Thoracic aorta (tissue), 2 donors: ENCODE results near the gene SART3. TPM values are rescaled to one million over a fixed set of nuclear protein-coding genes. Genes with fewer than 3 reads are reported as not detected.

Experiments
- ATAC-seq: fragments of 150-250 bp; one replicate; pipeline ENCODE4 v1.8.0; 2017; ENCODE audit warnings: low read depth; ENCODE audit not compliant: insufficient number of reproducible peaks, low FRiP score
- DNase-seq: peaks from one replicate; pipeline ENCODE4 v3.0.0-alpha.2; 2020; ENCODE audit warnings: low spot score
- H3K27ac ChIP-seq, 2 donors: fragments of 200-600 bp; sonication (generic); 1 replicate in 1 of 2; 2 replicates in 1 of 2; pipeline ENCODE4 v1.5.1; 2016; ENCODE audit warnings: mild to moderate bottlenecking in 2 of 2, moderate library complexity in 2 of 2
- H3K27me3 ChIP-seq: fragments of 200-600 bp; sonication (generic); replicated peaks from 2 replicates; pipeline ENCODE4 v1.6.0; 2016; ENCODE audit warnings: mild to moderate bottlenecking; ENCODE audit not compliant: insufficient read depth
- H3K36me3 ChIP-seq: fragments of 200-600 bp; sonication (generic); one replicate; pipeline ENCODE4 v1.5.1; 2016
- H3K4me1 ChIP-seq, 2 donors: fragments of 200-600 bp; sonication (generic); 1 replicate in 1 of 2; 2 replicates in 1 of 2; pipeline versions ENCODE4 v1.5.1 to v1.6.0; 2016; ENCODE audit warnings: low read depth in 2 of 2, mild to moderate bottlenecking in 1 of 2; ENCODE audit not compliant: control insufficient read depth in 1 of 2
- H3K4me3 ChIP-seq: fragments of 200-600 bp; sonication (generic); 2 replicates; pipeline ENCODE4 v1.5.1; 2016; ENCODE audit warnings: mild to moderate bottlenecking
- H3K9me3 ChIP-seq: fragments of 200-600 bp; sonication (generic); 2 replicates; pipeline ENCODE4 v1.5.1; 2016
- CTCF ChIP-seq: fragments of 200-600 bp; sonication (generic); IDR thresholded peaks from one replicate; pipeline ENCODE4 v1.5.1; 2019; ENCODE audit warnings: antibody characterized with exemption
- total RNA-seq, 2 donors: library from RNA; depleted of rRNA; stranded (reverse); fragments of >200 nt; gene quantifications; one replicate each; pipeline versions ENCODE4 v1.1.0 to v1.2.3, GENCODE V29; 2016

SART3 gene
- 10 to 100 TPM; 52.1 to 94.0 TPM for total RNA-seq

DNA sequence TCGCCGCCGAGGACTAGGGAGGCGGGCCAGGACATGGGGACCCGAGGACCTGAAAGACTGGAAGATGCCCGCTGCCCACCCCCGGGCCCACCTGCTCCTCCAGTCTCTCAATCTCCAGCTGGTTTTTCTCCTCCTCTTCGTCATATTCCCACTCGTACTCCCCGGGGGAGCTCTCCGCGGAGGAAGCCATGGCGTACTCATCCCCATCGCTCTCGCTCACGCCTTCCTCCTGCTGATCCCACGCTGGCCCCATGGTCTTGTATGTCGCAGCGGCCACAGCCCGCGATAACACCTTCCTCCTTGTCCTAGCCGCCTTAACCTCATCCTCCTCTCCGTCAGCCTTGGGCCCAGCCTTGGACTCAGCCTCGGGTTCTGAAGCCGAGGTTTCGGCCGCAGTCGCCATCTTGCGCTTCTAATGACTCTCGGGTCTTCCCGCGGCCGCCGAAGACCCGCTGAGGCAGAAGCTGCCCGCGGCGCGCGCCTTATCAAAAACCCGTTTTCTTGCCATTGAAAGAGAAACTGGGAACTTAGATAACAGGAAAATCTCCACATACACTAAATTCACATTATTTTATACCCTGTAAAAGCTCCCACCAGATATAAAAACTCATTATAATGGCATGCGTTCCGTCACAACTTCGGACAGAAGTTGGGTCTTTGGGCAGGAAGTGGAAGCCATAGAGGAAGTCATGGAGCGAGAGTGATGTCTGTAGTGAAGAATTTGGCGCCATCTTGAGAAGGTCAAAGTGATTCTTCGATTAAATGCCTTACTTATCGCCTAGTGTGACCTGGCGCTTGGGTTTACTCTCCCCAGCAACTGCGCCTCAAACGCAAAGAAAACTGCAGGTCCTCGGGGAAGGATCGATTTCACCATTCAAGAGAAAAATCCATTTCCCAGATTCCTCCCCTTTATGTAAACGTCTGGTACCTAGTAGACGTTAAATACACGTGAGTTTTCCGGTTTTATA is at the start of gene SART3:
TSS of gene SART3 (minus strand) at position 422 of the 968 bp plus-strand sequence. CDS start at position 403, 19 bp downstream.
- Histone ChIP-seq H3K27ac (peak within 1 kb of the TSS; percentile 87 to 89), H3K4me1 (peaks cover 26 to 47% of the 10 kb centered on the region in 2 donors), H3K36me3 (peaks cover 10% of the 10 kb centered on the region), H3K27me3 (no peaks in the 10 kb centered on the region), H3K9me3 (no peaks in the 10 kb centered on the region), H3K4me3 (peak within 1 kb of the TSS; percentile 93)
- ATAC-seq (peak; percentile 47), DNase-seq (no peak)
- TF ChIP-seq CTCF = no peak

DNA sequence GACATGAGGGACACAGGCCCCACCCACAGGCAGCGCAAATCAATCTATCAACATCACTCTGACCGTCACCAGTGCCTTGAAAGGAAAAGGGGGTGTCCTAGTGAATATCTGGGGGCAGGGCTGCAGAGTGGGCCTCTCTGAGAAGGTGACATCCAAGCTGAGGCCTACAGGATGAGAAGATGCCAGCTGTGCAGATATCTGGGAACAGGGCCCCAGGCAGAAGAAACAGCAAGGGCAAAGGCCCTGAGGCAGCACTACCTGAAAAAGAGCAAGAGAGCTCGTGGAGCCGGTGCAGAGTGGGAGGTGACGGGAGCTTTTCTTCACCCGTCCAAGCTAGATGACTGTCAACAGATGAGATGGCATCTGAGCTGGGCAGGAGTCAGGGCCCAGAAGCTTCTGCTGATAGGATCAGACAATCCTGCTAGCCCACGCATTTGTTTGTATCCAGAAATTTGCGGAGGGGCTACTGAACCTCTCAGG is 49.4 kb upstream of the SART3 start:
- DNase-seq = no peak
- Histone ChIP-seq H3K4me3 (no peak overlapping the region), H3K9me3 (no peaks in the 10 kb centered on the region), H3K4me1 (peaks cover 0 to 11% of the 10 kb centered on the region in 2 donors), H3K36me3 (no peaks in the 10 kb centered on the region), H3K27ac (no peak overlapping the region), H3K27me3 (no peaks in the 10 kb centered on the region)
- ATAC-seq = no peak
- TF ChIP-seq CTCF = no peak

DNA sequence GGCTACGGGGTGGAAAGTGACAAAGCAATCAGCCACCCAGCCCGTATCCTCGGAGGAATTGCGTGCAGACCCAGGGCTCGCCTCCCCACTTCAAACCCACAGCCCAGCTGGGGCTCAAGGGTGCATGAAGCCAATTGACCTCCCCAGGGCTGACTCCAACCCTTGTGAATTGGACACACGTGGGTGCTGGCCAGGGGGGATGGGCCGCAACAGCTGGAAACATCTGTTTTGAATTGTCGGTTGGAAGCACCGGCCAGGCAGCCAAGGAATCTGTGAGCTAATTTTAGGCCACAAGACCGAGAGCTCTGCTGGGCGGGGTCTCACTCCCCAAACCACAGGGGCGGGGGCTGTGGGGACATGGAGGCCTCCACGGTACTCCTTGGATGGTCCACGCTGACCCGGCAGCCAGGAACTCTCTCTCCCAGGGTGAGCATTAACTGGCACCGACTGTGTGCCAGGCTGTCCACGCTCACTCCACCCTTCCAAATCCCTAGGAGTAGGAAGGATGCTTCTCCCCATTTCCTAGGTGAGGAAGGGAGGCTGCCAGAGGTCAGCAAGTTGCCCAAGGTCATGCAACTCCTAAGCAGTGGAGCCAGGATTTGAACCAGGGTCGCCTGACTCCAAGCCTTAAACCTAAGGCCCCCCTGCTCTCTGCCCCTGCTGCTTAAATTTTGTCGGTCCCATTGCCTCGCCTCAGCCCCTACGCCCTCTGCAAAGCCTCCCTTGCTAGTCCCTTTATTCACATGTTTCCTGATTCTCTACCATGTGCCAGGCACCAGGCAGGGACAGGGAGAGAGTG is 48.8 kb upstream of the SART3 start:
- peaks cover 0 to 11% of the 10 kb centered on the region in 2 donors for H3K4me1 ChIP-seq
- ATAC-seq = peak; percentile 37
- no peaks in the 10 kb centered on the region for H3K9me3 ChIP-seq
- H3K4me3 ChIP-seq = no peak overlapping the region
- DNase-seq = no peak
- H3K27ac ChIP-seq = no peak overlapping the region
- H3K27me3 ChIP-seq = no peaks in the 10 kb centered on the region
- no peaks in the 10 kb centered on the region for H3K36me3 ChIP-seq
- no peak for TF ChIP-seq CTCF

GRCh38 chr12:108608616-108609015 is 47.6 kb upstream of the SART3 start:
- ATAC-seq (no peak), DNase-seq (no peak)
- Histone ChIP-seq H3K4me1 (peaks cover 0 to 11% of the 10 kb centered on the region in 2 donors), H3K27ac (no peak overlapping the region), H3K4me3 (no peak overlapping the region), H3K9me3 (no peaks in the 10 kb centered on the region), H3K36me3 (no peaks in the 10 kb centered on the region), H3K27me3 (no peaks in the 10 kb centered on the region)
- TF ChIP-seq CTCF = no peak
